Measurements from ENCODE around the gene STAM2. TPM values are rescaled to one million over a fixed set of nuclear protein-coding genes. Genes with fewer than 3 reads are reported as not detected.
"Not testable (repeated sequence)": the region's sequence is repeated elsewhere in the genome, so short reads cannot be mapped to it uniquely, and the experiment has no call there.

Gene STAM2
- total RNA-seq, 1 experiment from 2014 or later = 21.0 TPM

DNA sequence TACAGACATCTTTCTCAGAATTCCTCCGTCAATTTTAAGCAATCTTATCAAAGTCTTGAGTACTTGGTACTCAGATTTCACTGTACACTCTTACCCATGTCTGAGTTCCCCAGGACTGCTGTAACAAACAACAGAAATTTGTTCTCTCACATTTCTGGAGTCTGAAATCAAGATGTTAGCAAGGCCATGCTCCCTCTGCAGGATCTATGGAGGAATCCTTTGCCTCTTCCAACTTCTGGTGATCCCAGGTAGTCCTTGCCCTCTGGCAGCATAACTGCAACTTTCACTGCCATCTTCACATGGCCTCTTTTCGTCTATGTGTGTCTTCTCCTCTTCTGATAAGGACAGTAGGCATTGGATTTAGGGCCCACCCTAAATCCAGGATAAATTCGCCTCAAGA, 59.6 kb downstream of the STAM2 start:
- no peak overlapping the region for H3K4me2 ChIP-seq (ENCODE audit: low read length)
- POLR2A ChIA-PET (ENCODE audit: unreplicated experiment) = no interaction called here
- TF ChIP-seq EZH2phosphoT487 (IDR thresholded peaks at IDR 0.05; ENCODE audit: borderline replicate concordance, low read length) = no peak
- TF ChIP-seq, protein P1, sequence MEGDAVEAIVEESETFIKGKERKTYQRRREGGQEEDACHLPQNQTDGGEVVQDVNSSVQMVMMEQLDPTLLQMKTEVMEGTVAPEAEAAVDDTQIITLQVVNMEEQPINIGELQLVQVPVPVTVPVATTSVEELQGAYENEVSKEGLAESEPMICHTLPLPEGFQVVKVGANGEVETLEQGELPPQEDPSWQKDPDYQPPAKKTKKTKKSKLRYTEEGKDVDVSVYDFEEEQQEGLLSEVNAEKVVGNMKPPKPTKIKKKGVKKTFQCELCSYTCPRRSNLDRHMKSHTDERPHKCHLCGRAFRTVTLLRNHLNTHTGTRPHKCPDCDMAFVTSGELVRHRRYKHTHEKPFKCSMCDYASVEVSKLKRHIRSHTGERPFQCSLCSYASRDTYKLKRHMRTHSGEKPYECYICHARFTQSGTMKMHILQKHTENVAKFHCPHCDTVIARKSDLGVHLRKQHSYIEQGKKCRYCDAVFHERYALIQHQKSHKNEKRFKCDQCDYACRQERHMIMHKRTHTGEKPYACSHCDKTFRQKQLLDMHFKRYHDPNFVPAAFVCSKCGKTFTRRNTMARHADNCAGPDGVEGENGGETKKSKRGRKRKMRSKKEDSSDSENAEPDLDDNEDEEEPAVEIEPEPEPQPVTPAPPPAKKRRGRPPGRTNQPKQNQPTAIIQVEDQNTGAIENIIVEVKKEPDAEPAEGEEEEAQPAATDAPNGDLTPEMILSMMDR (conservative IDR thresholded peaks at IDR 0.05; ENCODE audit: low read depth, low read length) = peak; percentile 38; the same call in 1 of the 2 replicates
- CTCF ChIA-PET = no interaction called here
- no peak overlapping the region for H3K4me3 ChIP-seq (ENCODE audit: low read length)
- H2AFZ ChIP-seq (ENCODE audit: low read length) = no peak overlapping the region
- DNase-seq (peak; percentile 17), ATAC-seq (peak; percentile 33)
- H3K4me1 ChIP-seq (ENCODE audit: insufficient read depth, low read length) = no peaks in the 10 kb centered on the region
- H3K36me3 ChIP-seq (ENCODE audit: low read depth, low read length) = peaks cover 4% of the 10 kb centered on the region; the same call in 1 of the 2 replicates
- no peaks in the 10 kb centered on the region for H3K79me2 ChIP-seq (ENCODE audit: low read length)
- no peaks in the 10 kb centered on the region for H3K9me2 ChIP-seq (replicated peaks; ENCODE audit: low read length)
- no peak overlapping the region for H3K9ac ChIP-seq (ENCODE audit: low read length)
- H3K9me3 ChIP-seq (ENCODE audit: low read length) = no peaks in the 10 kb centered on the region
- H3K27me3 ChIP-seq (ENCODE audit: low read length) = no peaks in the 10 kb centered on the region
- H3K27ac ChIP-seq (ENCODE audit: low read length) = no peak overlapping the region
- no TSS peak for BruUV-seq (replicated peaks)
- H4K20me1 ChIP-seq (ENCODE audit: low read length) = no peaks in the 10 kb centered on the region
- intact Hi-C loops (cut with micrococcal nuclease) = loop anchor here (1.0 kb wide), 1 partner anchor 79 kb away; no protein-coding TSS in a partner anchor
- H3F3A ChIP-seq (ENCODE audit: low read length, unreplicated experiment) = no peaks in the 10 kb centered on the region

GRCh38 chr2:152114366-152114765, 61.2 kb downstream of the STAM2 start:
- no peak overlapping the region for H3K4me3 ChIP-seq (ENCODE audit: low read length)
- H4K20me1 ChIP-seq (ENCODE audit: low read length) = no peaks in the 10 kb centered on the region
- no peaks in the 10 kb centered on the region for H3K9me2 ChIP-seq (replicated peaks; ENCODE audit: low read length)
- intact Hi-C loops (cut with micrococcal nuclease) = no loop called here
- ChIA-PET CTCF (no interaction called here), POLR2A (ENCODE audit: unreplicated experiment) (no interaction called here)
- no TSS peak for BruUV-seq (replicated peaks)
- H3F3A ChIP-seq (ENCODE audit: low read length, unreplicated experiment) = no peaks in the 10 kb centered on the region
- DNase-seq = no peak
- no peaks in the 10 kb centered on the region for H3K79me2 ChIP-seq (ENCODE audit: low read length)
- no peak overlapping the region for H3K27ac ChIP-seq (ENCODE audit: low read length)
- TF ChIP-seq EZH2phosphoT487 (IDR thresholded peaks at IDR 0.05; ENCODE audit: borderline replicate concordance, low read length) (no peak), EZH2 (IDR thresholded peaks at IDR 0.05; ENCODE audit: low read length, unreplicated experiment) (no peak)
- TF ChIP-seq, protein P1 (conservative IDR thresholded peaks at IDR 0.05; ENCODE audit: low read depth, low read length) = no peak
- H3K36me3 ChIP-seq (ENCODE audit: low read depth, low read length) = no peaks in the 10 kb centered on the region
- H2AFZ ChIP-seq (ENCODE audit: low read length) = no peak overlapping the region
- no peak for ATAC-seq
- no peaks in the 10 kb centered on the region for H3K9me3 ChIP-seq (ENCODE audit: low read length)
- no peaks in the 10 kb centered on the region for H3K4me1 ChIP-seq (ENCODE audit: insufficient read depth, low read length)
- no peaks in the 10 kb centered on the region for H3K27me3 ChIP-seq (ENCODE audit: low read length)
- H3K9ac ChIP-seq (ENCODE audit: low read length) = no peak overlapping the region
- H3K4me2 ChIP-seq (ENCODE audit: low read length) = no peak overlapping the region

DNA sequence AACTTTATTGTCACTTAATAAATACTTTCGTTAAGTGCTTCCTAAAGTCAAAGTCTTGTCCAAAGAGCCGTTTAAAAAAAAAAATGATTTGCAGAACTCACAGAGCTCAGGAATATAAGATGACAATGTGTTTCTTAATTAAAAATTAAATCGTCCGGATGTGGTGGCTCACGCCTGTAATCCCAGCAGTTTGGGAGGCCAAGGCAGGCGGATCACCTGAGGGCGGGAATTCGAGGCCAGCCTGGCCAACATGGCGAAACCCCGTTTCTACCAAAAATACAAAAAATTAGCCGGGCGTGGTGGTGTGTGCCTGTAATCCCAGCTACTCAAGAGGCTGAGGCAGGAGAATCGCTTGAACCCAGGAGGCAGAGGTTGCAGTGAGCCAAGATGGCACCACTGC, 68.4 kb downstream of the STAM2 start:
- H2AFZ ChIP-seq (ENCODE audit: low read length); ATAC-seq; H3K4me2 ChIP-seq (ENCODE audit: low read length); H3K4me3 ChIP-seq (ENCODE audit: low read length); H3K9me3 ChIP-seq (ENCODE audit: low read length); H3K36me3 ChIP-seq (ENCODE audit: low read depth, low read length); H3K4me1 ChIP-seq (ENCODE audit: insufficient read depth, low read length); H3K79me2 ChIP-seq (ENCODE audit: low read length); H3K9me2 ChIP-seq (replicated peaks; ENCODE audit: low read length); BruUV-seq (replicated peaks); H3K9ac ChIP-seq (ENCODE audit: low read length); DNase-seq; H3K27ac ChIP-seq (ENCODE audit: low read length); H3K27me3 ChIP-seq (ENCODE audit: low read length); H3F3A ChIP-seq (ENCODE audit: low read length, unreplicated experiment); H4K20me1 ChIP-seq (ENCODE audit: low read length); CTCF ChIA-PET: not testable (repeated sequence)
- intact Hi-C loops (cut with micrococcal nuclease) = loop anchor here (5.0 kb wide), 1 partner anchor 65 kb away; no protein-coding TSS in a partner anchor
- POLR2A ChIA-PET (ENCODE audit: unreplicated experiment) = interaction anchor here (0.8 kb wide), 1 partner anchor 9 kb away, joined by 3 read pairs; no protein-coding TSS in a partner anchor
